ENCODE results near the gene GALNT14.

Gene GALNT14

DNA sequence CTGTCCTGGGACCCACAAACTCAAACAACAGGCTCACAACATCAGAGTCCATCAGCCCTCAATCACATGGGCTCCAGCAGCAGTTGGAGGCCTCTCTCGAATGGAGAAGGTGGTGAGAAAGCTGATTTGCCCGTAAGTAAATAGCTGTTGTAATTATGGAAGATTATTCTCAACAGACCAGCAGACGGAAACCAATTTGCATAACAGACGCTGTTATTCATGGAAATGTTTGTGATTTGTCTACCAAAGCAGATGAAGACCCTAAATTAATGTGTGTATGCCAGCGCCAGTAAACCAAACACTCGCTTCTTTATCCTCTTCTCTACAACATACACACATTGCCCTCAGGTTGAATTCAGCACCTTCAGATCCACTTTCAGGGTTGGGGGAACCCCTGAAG, 23.4 kb upstream of the GALNT14 start:
- Histone ChIP-seq H3K36me3 (no peaks in the 10 kb centered on the region), H3K27ac (no peak overlapping the region), H3K9me3 (no peaks in the 10 kb centered on the region), H4K20me1 (no peaks in the 10 kb centered on the region), H3K4me3 (no peak overlapping the region), H3K9ac (no peak overlapping the region), H3K27me3 (no peaks in the 10 kb centered on the region), H3K4me2 (peak overlapping the region; percentile 53), H3K4me1 (peaks cover 31% of the 10 kb centered on the region)
- TF ChIP-seq Cebpa-rat (IDR thresholded peaks at IDR 0.05), result no peak

DNA sequence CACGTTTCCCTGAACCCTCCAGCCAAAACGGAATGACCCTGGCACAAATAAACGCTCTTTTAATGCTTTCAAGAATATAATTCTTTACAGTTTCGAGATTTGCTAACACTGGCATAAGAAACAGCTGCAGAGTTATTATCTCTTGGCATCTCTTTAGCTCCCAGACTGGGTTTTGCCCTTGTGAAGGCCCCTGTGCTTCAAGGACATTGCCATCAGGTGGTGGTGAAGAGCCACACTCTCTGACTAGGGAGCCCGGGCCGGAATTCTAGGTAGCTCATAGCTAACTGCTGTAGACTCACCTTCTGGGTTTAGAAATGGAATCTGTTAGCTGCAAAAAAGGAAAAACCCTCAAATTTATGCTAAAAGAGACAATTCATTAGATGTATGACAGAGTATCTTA, 13.3 kb upstream of the GALNT14 start:
- Histone ChIP-seq H3K4me2 (no peak overlapping the region), H3K27me3 (no peaks in the 10 kb centered on the region)
- TF ChIP-seq Cebpa-rat (IDR thresholded peaks at IDR 0.05), result no peak

GRCh38 chr2:31150120-31150670, 12.0 kb upstream of the GALNT14 start:
- no peaks in the 10 kb centered on the region for H3K36me3 ChIP-seq
- H3K4me1 ChIP-seq, result peaks cover 40% of the 10 kb centered on the region
- no peak overlapping the region; the same call in 1 of the 2 replicates for H3K4me2 ChIP-seq

More for the DNA sequence above, 13.3 kb upstream of the GALNT14 start:
- Histone ChIP-seq H3K36me3 (no peaks in the 10 kb centered on the region), H3K9me3 (peaks cover 14% of the 10 kb centered on the region), H3K27ac (no peak overlapping the region), H3K4me3 (no peak overlapping the region), H3K4me1 (peaks cover 40% of the 10 kb centered on the region), H4K20me1 (no peaks in the 10 kb centered on the region), H3K9ac (no peak overlapping the region)

GRCh38 chr2:31148514-31148913, 10.3 kb upstream of the GALNT14 start:
- TF ChIP-seq Cebpa-rat (IDR thresholded peaks at IDR 0.05), result no peak
- Histone ChIP-seq H3K4me2 (no peak overlapping the region), H3K9me3 (peaks cover 14% of the 10 kb centered on the region), H3K4me3 (no peak overlapping the region), H3K4me1 (peaks cover 28% of the 10 kb centered on the region), H4K20me1 (no peaks in the 10 kb centered on the region), H3K36me3 (no peaks in the 10 kb centered on the region), H3K27me3 (no peaks in the 10 kb centered on the region), H3K27ac (no peak overlapping the region), H3K9ac (no peak overlapping the region)

More at GRCh38 chr2:31150120-31150670, 12.0 kb upstream of the GALNT14 start:
- peaks cover 14% of the 10 kb centered on the region for H3K9me3 ChIP-seq
- TF ChIP-seq Cebpa-rat (IDR thresholded peaks at IDR 0.05), result no peak
- H3K4me3 ChIP-seq, result no peak overlapping the region
- no peaks in the 10 kb centered on the region for H3K27me3 ChIP-seq
- H3K27ac ChIP-seq, result no peak overlapping the region
- no peak overlapping the region for H3K9ac ChIP-seq
- no peaks in the 10 kb centered on the region for H4K20me1 ChIP-seq

GRCh38 chr2:31147645-31148044, 9.4 kb upstream of the GALNT14 start:
- H3K36me3 ChIP-seq, result no peaks in the 10 kb centered on the region
- TF ChIP-seq Cebpa-rat (IDR thresholded peaks at IDR 0.05), result no peak
- no peak overlapping the region for H3K4me3 ChIP-seq
- no peaks in the 10 kb centered on the region for H3K27me3 ChIP-seq
- no peak overlapping the region for H3K9ac ChIP-seq
- peaks cover 14% of the 10 kb centered on the region for H3K9me3 ChIP-seq
- peaks cover 19% of the 10 kb centered on the region for H3K4me1 ChIP-seq
- H3K4me2 ChIP-seq, result no peak overlapping the region
- no peaks in the 10 kb centered on the region for H4K20me1 ChIP-seq
- H3K27ac ChIP-seq, result no peak overlapping the region

DNA sequence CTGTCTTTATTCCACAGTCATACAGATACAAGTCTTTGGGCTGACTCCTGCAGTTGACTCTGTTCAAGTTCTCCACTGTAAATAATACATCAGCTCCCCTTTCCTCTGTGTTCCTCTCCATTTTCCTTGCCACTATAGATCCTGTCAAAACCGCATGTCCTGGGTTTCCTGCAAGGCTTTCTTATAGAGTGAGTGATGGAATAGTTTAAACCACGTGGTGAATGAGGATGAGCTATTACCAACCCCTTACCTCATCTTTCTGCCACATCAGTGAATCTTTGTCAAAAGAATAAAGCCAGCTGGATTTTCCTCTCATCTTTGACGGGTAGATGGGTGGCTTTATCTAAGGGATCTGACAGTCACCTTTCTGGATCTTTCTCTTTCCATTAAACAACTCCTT, 3.9 kb upstream of the GALNT14 start:
- H3K27me3 ChIP-seq, result no peaks in the 10 kb centered on the region
- 0 out of 2 replicates have a peak overlapping the region, but pooled peaks have one; percentile 27 for H3K4me2 ChIP-seq
- no peaks in the 10 kb centered on the region for H3K9me3 ChIP-seq
- no peaks in the 10 kb centered on the region for H3K36me3 ChIP-seq
- H4K20me1 ChIP-seq, result no peaks in the 10 kb centered on the region
- H3K9ac ChIP-seq, result no peak overlapping the region
- no peak overlapping the region for H3K27ac ChIP-seq
- no peak for TF ChIP-seq Cebpa-rat (IDR thresholded peaks at IDR 0.05)
- H3K4me3 ChIP-seq, result no peak overlapping the region
- peaks cover 39% of the 10 kb centered on the region for H3K4me1 ChIP-seq

- Histone ChIP-seq H3K36me3 (no peaks in the 10 kb centered on the region), H3K4me3 (no peak overlapping the region), H3K27me3 (no peaks in the 10 kb centered on the region), H3K4me1 (peaks cover 42% of the 10 kb centered on the region), H3K9me3 (no peaks in the 10 kb centered on the region), H4K20me1 (peaks cover under 1% of the 10 kb centered on the region; the same call in 1 of the 2 replicates), H3K27ac (no peak overlapping the region), H3K9ac (no peak overlapping the region), H3K4me2 (peak overlapping the region; percentile 27; the same call in 1 of the 2 replicates)
- TF ChIP-seq Cebpa-rat (IDR thresholded peaks at IDR 0.05), result no peak
Observed at GRCh38 chr2:31141443-31142085, 3.3 kb upstream of the GALNT14 start.

DNA sequence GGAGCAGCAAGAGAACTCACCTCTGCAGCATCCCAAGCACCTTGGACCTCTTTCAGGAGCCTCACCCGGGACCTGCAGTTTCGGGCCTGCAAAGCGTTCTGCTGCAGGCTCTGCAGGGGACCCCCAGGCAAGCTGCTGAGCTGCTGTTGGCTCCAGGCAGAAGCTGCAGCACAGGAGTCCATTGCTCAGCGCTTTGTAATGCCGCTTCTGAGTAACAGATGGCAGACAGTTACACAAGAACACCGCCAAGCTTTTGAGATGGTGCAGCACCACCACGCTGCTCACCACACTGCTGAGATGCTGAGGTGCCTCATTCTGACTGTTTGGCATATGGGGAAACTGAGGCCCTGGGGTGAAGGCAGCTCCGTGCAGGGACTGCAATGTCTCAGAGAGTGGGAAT, 1.9 kb upstream of the GALNT14 start:
- Histone ChIP-seq H4K20me1 (peaks cover 13% of the 10 kb centered on the region), H3K4me2 (peak overlapping the region; percentile 92), H3K9ac (no peak overlapping the region), H3K36me3 (no peaks in the 10 kb centered on the region), H3K27ac (no peak overlapping the region), H3K9me3 (no peaks in the 10 kb centered on the region), H3K4me3 (no peak overlapping the region), H3K4me1 (peaks cover 57% of the 10 kb centered on the region), H3K27me3 (no peaks in the 10 kb centered on the region)
- no peak for TF ChIP-seq Cebpa-rat (IDR thresholded peaks at IDR 0.05)

DNA sequence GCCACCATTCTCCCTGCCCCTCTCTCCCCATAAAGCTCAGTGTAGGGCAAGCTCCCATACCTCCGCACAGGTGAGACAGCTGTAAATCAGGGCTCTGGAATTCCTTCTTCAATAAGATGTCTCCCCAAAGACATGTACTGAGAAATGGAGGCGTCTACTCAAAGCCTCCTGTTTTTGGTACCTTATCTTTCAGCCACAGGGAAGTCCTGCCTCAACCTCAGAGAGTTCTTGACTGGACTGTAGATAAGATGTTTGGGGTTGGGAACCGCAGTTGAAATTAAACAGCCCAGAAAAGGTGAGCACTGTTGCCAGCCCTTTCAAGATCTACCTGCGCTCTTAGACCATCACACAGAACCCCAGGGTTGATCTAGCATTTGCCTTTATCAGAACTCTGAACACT, 1.4 kb upstream of the GALNT14 start:
- Histone ChIP-seq H3K9me3 (no peaks in the 10 kb centered on the region), H3K36me3 (no peaks in the 10 kb centered on the region), H3K27ac (no peak overlapping the region), H3K9ac (no peak overlapping the region), H3K4me3 (no peak overlapping the region), H4K20me1 (peaks cover 17% of the 10 kb centered on the region), H3K27me3 (no peaks in the 10 kb centered on the region), H3K4me1 (peaks cover 61% of the 10 kb centered on the region), H3K4me2 (peak overlapping the region; percentile 92)
- TF ChIP-seq Cebpa-rat (IDR thresholded peaks at IDR 0.05), result no peak

DNA sequence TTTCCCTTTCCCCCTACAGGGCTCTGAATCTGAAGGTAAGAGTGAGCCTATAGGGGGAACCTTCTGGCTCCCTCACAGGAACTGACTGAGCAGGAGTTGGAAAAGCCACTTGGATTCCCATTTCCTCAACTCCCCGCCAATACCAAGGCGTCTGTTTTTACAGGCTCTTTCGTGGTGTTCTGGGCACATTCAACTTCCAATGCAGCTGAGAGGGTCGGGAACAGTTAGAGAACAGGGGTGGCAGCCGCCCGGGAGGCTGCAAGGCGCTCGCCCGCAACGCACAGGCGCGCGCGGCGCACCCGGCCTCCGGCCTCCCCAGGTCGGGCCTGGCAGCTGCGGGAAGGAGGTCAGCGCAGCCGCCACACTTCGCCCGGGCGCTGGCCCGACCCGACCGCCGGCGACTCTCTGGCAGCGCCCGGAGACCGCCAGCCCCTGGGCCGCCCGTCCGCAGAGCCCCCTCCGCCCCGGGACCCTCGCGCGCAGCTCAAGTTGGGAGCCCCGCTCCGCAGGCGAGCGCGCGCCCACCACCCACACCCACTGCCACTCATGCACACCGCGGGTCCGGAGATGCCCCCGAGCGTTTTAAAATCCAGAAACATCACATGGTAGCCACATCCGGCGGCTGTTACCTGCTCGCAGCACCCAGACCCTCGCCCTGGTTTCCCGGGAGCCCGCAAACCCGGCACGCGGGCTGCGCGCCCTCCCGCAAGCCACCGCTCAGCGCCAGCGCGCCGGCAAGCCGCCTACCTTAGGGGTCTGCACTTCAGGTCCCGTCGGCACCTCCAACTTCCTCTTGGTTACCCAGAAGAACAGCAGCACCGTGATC, 816 bp downstream of the GALNT14 start:
- Histone ChIP-seq H3K9ac (peak overlapping the region; percentile 96), H3K4me2 (peak overlapping the region; percentile 92), H3K4me1 (peaks cover 84% of the 10 kb centered on the region), H3K27me3 (no peaks in the 10 kb centered on the region), H3K9me3 (no peaks in the 10 kb centered on the region), H3K4me3 (peak overlapping the region; percentile 94), H3K36me3 (0 out of 2 replicates have a peak, but pooled peaks cover 4% of the 10 kb centered on the region), H3K27ac (peak overlapping the region; percentile 94), H4K20me1 (peaks cover 40% of the 10 kb centered on the region)
- no peak for TF ChIP-seq Cebpa-rat (IDR thresholded peaks at IDR 0.05)

Data from BLaER1 (cell line).